GM12872 (cell line): ENCODE data around the gene FHOD3.

Experiments
- TF ChIP-seq, protein P1 (sequence below): IDR thresholded peaks from 3 replicates; pipeline ENCODE4 v1.5.1; 2011; ENCODE audit warnings: low read depth, mild to moderate bottlenecking, low read length, moderate library complexity; ENCODE audit not compliant: insufficient read depth

The FHOD3 gene

DNA sequence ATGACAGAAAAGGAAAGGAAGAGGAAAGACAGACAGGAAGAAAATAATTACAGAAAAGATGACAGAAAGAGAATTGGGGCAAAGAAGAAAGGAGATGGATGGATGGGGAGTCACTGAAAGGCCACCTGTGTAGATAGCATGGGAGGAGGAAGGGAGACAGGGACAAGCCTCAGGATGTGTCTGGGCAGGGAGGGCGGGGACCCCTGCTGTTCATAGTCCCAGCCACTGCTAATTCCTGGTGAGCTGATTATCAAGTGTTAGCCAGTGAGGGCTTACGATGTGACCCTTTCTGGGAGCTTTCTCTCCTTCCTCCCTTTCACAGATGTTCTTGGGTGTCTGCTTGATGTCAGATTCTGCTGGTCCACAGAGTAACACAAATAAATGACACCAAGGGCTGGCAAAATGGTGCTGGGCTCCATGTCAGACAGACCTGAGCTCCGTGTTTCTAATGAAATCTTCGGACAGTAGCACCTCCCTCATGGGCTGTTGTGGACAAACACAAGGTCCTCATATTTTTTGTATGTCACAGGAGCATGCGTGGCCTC, 13.6 kb downstream of the FHOD3 start:
- TF ChIP-seq, protein P1, sequence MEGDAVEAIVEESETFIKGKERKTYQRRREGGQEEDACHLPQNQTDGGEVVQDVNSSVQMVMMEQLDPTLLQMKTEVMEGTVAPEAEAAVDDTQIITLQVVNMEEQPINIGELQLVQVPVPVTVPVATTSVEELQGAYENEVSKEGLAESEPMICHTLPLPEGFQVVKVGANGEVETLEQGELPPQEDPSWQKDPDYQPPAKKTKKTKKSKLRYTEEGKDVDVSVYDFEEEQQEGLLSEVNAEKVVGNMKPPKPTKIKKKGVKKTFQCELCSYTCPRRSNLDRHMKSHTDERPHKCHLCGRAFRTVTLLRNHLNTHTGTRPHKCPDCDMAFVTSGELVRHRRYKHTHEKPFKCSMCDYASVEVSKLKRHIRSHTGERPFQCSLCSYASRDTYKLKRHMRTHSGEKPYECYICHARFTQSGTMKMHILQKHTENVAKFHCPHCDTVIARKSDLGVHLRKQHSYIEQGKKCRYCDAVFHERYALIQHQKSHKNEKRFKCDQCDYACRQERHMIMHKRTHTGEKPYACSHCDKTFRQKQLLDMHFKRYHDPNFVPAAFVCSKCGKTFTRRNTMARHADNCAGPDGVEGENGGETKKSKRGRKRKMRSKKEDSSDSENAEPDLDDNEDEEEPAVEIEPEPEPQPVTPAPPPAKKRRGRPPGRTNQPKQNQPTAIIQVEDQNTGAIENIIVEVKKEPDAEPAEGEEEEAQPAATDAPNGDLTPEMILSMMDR, result no peak

DNA sequence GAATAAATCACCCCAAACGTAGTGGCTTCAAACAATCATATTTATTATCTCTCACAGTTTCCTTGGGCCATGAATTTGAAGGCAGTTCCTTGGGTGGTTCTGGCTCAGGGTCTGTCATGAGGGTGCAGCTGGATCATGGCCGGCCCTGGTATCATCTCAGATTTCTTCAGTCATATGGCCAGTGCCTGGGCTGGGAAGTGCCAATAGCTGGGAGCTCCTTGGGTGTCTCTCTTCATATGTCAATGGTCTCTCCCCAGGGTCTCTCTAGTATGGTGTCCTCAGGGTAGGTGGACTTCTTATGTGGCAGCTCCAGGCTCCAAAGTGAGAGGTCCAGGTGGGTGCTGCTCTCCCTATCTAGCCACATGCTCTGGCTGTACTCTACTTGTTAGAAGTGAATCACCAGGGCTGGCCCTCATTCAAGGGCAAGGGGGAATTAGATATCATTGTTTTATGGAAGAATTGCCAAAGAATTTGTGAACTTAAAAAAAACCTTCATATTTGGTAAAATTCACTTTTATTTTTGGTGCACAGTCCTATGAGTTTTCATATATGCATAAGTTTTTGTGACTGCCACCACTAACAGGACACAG, 15.4 kb downstream of the FHOD3 start:
- TF ChIP-seq, protein P1, result no peak

DNA sequence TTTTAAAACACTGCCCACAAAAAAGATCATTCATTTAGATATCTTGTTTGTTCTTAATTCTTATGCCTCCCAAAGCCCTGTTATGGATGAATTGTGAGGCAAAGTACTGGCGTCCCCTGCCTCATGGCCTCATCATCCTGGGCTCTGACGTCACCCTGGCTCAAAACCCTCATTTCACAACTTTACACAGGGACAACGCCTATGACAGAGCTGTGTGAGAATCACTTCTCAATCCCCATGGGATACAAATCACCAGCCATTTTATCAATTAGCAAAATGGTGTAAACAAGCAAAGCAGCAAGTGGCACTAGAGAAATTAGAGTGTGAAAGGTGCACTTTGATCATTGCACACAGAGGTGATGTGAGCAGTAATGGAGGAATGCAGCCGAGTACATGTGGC, 16.6 kb downstream of the FHOD3 start:
- TF ChIP-seq, protein P1, result no peak

DNA sequence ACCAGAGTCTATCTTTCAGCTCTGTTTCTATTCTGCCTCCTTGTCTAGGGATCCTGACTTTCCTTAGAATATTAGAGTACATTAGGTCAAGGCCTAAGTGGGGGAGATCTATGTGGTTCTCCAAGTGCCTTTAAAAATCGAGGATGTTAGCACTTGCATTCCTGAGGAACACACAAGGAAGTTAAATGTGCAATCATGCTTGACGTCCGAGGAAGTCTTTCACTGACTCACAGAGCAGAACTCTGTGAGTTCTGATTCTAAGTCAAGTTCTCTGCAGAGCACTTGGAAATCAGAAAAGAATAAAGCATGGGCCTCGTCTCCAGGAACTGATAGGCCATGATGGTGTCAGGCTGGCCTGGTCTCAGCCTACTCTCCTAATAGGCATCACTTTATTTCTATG, 17.2 kb downstream of the FHOD3 start:
- TF ChIP-seq, protein P1, result no peak

DNA sequence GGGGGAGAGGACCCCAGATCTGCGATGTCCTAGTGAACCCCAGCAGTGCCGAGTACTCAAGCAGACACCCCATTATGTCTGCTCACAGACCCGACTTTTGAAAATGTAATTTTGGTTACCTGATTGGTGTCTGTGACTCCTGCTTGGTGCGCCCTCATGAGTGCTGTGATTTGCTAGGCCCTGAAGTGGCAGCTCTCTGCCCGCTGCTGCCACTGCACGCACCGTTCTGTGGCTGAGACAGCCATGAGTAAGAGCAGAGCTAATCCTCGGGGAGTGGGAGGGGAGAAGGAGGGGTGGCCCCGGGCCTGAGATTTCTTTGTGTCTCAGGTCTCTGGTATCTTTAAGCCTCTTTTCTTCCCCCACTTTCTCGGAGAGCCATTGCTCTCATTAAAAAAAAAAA, 18.2 kb downstream of the FHOD3 start:
- TF ChIP-seq, protein P1, result no peak

DNA sequence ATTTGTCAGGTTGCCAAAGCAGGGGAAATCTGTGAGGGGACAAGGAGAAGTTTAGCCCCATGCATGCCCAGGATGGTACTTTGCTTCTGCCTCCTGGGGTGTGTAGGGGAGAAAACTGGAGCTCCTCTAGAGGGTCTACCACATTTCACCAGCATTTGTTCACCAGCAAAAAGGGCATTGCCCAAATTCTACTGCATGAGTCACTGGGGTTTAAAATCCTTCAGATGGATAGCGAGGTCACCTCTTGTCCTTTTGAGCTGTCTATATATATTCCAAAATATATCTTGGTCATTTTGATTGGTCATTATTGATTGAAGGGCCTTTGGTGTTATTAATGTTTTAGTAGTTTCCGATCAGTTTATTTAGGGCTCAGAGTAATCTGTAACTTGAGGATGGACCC, 18.7 kb downstream of the FHOD3 start:
- TF ChIP-seq, protein P1, result no peak

DNA sequence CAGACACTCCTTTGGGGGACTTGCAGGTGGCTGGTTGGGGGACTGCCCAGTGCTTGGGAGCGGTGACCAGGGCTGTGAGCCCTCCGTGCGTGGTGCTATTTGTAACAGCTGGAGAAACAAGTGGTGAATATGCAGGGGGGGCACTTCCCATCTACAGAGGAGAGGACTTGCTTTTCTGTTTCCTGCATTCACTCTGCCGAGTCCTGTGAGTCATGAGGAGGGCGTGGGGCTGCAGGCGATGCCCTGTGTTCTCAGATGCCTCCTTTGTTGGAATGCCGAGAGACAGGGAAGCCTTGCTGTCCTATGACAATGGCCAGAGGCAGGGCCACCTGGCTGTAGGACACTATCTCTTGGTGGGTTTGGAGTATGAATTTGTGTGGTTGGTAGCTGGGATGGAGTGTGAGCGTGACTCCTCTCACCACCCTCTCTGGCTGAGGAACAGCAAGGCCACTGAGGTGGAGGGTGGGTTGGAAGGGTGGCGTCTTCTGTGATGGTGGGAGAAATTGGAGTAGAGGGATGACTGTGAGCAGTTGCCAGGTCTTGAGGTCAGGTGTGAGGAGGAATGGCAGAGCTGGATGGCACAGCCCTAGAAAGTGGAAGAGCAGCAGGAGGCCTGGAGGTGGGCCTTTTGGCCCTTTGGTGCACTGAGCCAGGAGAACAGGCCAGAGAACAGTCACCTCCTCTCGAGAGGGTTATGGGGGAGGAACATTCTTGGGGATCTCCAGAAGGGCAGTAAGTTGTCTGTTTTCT, 24.3 kb downstream of the FHOD3 start:
- TF ChIP-seq, protein P1, result no peak
